ENCODE results near the gene LBH.

DNA sequence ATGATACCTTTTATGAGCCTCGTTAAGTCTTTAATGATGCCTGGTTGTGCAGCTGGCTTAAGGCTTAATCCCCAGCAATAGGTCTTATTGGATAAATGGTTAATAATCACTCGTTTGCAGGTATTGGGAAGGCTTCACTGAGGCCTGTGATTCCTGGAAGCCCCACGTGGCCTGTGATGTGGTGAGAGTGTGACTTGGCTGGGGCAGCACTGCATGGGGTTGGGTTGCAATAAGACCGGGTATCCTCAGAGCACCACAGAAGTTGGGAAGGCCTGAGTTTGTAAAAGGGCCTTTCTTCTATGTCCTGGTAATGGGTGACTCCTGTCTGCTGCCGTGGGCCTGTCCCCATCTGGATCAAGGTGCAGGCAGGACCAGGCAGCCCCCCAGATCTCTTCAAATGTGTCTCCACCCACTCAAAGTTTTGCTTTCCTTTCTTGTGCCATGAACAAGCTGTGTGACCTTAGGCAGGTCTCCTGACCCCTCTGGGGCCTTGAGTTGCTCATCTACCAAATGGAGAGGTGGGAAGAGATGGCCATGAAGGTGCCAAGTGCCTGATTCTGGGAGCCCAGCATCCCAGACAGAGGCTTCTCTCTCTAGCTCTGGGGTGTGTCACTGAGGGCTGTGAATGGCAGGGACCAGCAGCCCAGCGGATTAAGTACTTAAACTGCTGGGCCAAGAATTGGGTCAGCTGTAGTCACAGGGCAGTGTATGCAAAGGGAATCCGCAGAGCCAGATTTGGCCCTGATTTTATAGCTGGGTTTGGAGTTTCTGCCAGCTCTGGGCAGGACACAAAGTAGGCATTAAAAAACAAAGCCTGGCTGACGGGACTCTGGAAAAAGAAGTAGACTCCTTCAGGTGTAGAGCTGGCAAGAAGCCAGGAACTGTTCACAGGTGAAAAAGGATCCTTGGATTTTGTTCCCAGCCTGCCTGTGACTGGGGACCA is 24.4 kb downstream of the LBH start:
- TF ChIP-seq, protein P1, sequence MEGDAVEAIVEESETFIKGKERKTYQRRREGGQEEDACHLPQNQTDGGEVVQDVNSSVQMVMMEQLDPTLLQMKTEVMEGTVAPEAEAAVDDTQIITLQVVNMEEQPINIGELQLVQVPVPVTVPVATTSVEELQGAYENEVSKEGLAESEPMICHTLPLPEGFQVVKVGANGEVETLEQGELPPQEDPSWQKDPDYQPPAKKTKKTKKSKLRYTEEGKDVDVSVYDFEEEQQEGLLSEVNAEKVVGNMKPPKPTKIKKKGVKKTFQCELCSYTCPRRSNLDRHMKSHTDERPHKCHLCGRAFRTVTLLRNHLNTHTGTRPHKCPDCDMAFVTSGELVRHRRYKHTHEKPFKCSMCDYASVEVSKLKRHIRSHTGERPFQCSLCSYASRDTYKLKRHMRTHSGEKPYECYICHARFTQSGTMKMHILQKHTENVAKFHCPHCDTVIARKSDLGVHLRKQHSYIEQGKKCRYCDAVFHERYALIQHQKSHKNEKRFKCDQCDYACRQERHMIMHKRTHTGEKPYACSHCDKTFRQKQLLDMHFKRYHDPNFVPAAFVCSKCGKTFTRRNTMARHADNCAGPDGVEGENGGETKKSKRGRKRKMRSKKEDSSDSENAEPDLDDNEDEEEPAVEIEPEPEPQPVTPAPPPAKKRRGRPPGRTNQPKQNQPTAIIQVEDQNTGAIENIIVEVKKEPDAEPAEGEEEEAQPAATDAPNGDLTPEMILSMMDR (IDR thresholded peaks at IDR 0.05) = no peak
- TF ChIP-seq POLR2A (IDR thresholded peaks at IDR 0.05) = no peak

Data from right lobe of liver (tissue), 4 donors.